WTC11 (cell line): Measurements from ENCODE around the gene ANKRD37. TPM values are rescaled to one million over a fixed set of nuclear protein-coding genes. Genes with fewer than 3 reads are reported as not detected.

Source experiments
- ATAC-seq: fragments of 200-7000 bp; cut with Tn5 transposase; 2 replicates; pipeline ENCODE4 v1.10.0; 2021; ENCODE audit warnings: mild to moderate bottlenecking, moderate library complexity
- CTCF ChIA-PET: fragments of 300-600 bp; sonication (Branson Sonifier 250); formaldehyde crosslinking; loops from one replicate; lab custom pipeline; 2021; ENCODE audit warnings: antibody characterized with exemption; lab: Charles Lee
- POLR2A ChIA-PET: fragments of 350-600 bp; sonication (Branson Sonifier 250); formaldehyde crosslinking; loops from one replicate; lab custom pipeline; 2021; ENCODE audit warnings: antibody characterized with exemption; lab: Charles Lee
- DNase-seq: peaks from one replicate; pipeline ENCODE4 v3.0.0; 2021; ENCODE audit warnings: low spot score
- H3K27ac Mint-ChIP-seq: 2 replicates; pipeline ENCODE4 v1.8.0; 2021; ENCODE audit warnings: mixed read lengths
- H3K27me3 Mint-ChIP-seq: 2 replicates; pipeline ENCODE4 v1.8.0; 2021; ENCODE audit warnings: low read depth, mild to moderate bottlenecking, moderate library complexity, mixed read lengths
- H3K36me3 Mint-ChIP-seq: 2 replicates; pipeline ENCODE4 v1.8.0; 2021; ENCODE audit warnings: mixed read lengths
- H3K4me1 Mint-ChIP-seq: 2 replicates; pipeline ENCODE4 v1.8.0; 2022; ENCODE audit warnings: mixed read lengths
- H3K4me3 Mint-ChIP-seq: 2 replicates; pipeline ENCODE4 v1.8.0; 2021; ENCODE audit warnings: mild to moderate bottlenecking, moderate library complexity, mixed read lengths
- H3K9me3 Mint-ChIP-seq: 2 replicates; pipeline ENCODE4 v1.8.0; 2021; ENCODE audit warnings: mixed read lengths
- ATF1 ChIP-seq: sonication (generic); formaldehyde crosslinking; IDR thresholded peaks from 2 replicates; pipeline ENCODE4 v1.8.1; 2023; ENCODE audit warnings: mild to moderate bottlenecking, moderate library complexity, missing genetic modification reagents
- GRHL2 ChIP-seq: fragments of 250-450 bp; sonication (Bioruptor Pico); IDR thresholded peaks from 2 replicates; pipeline ENCODE4 v1.8.0; 2022; ENCODE audit warnings: mild to moderate bottlenecking, moderate library complexity; ENCODE audit not compliant: insufficient replicate concordance, severe bottlenecking
- MYBL2 ChIP-seq: sonication (generic); formaldehyde crosslinking; IDR thresholded peaks from 2 replicates; pipeline ENCODE4 v1.8.1; 2023; ENCODE audit warnings: mild to moderate bottlenecking, moderate library complexity, missing genetic modification reagents
- NFATC4 ChIP-seq: fragments of 250-450 bp; sonication (Bioruptor Pico); IDR thresholded peaks from 2 replicates; pipeline ENCODE4 v1.9.0; 2021; ENCODE audit warnings: mild to moderate bottlenecking
- NFYB ChIP-seq: sonication (generic); formaldehyde crosslinking; conservative IDR thresholded peaks from 2 replicates; pipeline ENCODE4 v1.8.0; 2022; ENCODE audit warnings: low read depth, missing genetic modification reagents
- SMAD4 ChIP-seq: sonication (generic); formaldehyde crosslinking; IDR thresholded peaks from 2 replicates; pipeline ENCODE4 v1.8.0; 2022; ENCODE audit warnings: mild to moderate bottlenecking, missing genetic modification reagents
- ZBTB21 ChIP-seq: sonication (generic); formaldehyde crosslinking; IDR thresholded peaks from 2 replicates; pipeline ENCODE4 v1.8.1; 2023; ENCODE audit warnings: mild to moderate bottlenecking, missing genetic modification reagents, borderline replicate concordance
- ZNF121 ChIP-seq: sonication (generic); formaldehyde crosslinking; IDR thresholded peaks from 2 replicates; pipeline ENCODE4 v1.8.0; 2023; ENCODE audit warnings: missing genetic modification reagents
- ZNF263 ChIP-seq: sonication (generic); formaldehyde crosslinking; IDR thresholded peaks from 2 replicates; pipeline ENCODE4 v1.8.1; 2022; ENCODE audit warnings: low read depth, mild to moderate bottlenecking, moderate library complexity, missing genetic modification reagents
- ZNF317 ChIP-seq: sonication (generic); formaldehyde crosslinking; IDR thresholded peaks from 2 replicates; pipeline ENCODE4 v1.8.1; 2023; ENCODE audit warnings: low read depth, mild to moderate bottlenecking, moderate library complexity, missing genetic modification reagents, borderline replicate concordance
- total RNA-seq: library from RNA; stranded (reverse); gene quantifications from 3 replicates; pipeline ENCODE4 v1.2.3, GENCODE V29; 2021
- TF ChIP-seq, protein P1 (sequence below): fragments of 250-450 bp; sonication (Bioruptor Pico); IDR thresholded peaks from 2 replicates; pipeline ENCODE4 v1.8.0; 2021; ENCODE audit warnings: mild to moderate bottlenecking
- TF ChIP-seq, protein P2 (sequence below): sonication (generic); formaldehyde crosslinking; IDR thresholded peaks from 2 replicates; pipeline ENCODE4 v1.8.1; 2023; ENCODE audit warnings: mild to moderate bottlenecking, missing genetic modification reagents, moderate library complexity
- TF ChIP-seq, protein P3 (sequence below): sonication (generic); formaldehyde crosslinking; IDR thresholded peaks from 2 replicates; pipeline ENCODE4 v1.8.0; 2023; ENCODE audit warnings: mild to moderate bottlenecking, missing genetic modification reagents
- TF ChIP-seq, protein P4 (sequence below): sonication (generic); formaldehyde crosslinking; conservative IDR thresholded peaks from 2 replicates; pipeline ENCODE4 v1.8.1; 2022; ENCODE audit warnings: mild to moderate bottlenecking, missing genetic modification reagents
- TF ChIP-seq, protein P5 (sequence below): sonication (generic); formaldehyde crosslinking; IDR thresholded peaks from 2 replicates; pipeline ENCODE4 v1.8.0; 2022; ENCODE audit warnings: missing genetic modification reagents
- TF ChIP-seq, protein P6 (sequence below): sonication (generic); formaldehyde crosslinking; IDR thresholded peaks from 2 replicates; pipeline ENCODE4 v1.8.0; 2022; ENCODE audit warnings: mild to moderate bottlenecking, missing genetic modification reagents
- TF ChIP-seq, protein P7 (sequence below): sonication (generic); formaldehyde crosslinking; IDR thresholded peaks from 2 replicates; pipeline ENCODE4 v1.8.1; 2023; ENCODE audit warnings: mild to moderate bottlenecking, missing genetic modification reagents, borderline replicate concordance
- TF ChIP-seq, protein P8 (sequence below): fragments of 250-450 bp; sonication (Bioruptor Pico); conservative IDR thresholded peaks from 2 replicates; pipeline ENCODE4 v1.9.0; 2021; ENCODE audit warnings: mild to moderate bottlenecking

ANKRD37 gene
- total RNA-seq, 1 experiment from 2014 or later, result 3.0 TPM

DNA sequence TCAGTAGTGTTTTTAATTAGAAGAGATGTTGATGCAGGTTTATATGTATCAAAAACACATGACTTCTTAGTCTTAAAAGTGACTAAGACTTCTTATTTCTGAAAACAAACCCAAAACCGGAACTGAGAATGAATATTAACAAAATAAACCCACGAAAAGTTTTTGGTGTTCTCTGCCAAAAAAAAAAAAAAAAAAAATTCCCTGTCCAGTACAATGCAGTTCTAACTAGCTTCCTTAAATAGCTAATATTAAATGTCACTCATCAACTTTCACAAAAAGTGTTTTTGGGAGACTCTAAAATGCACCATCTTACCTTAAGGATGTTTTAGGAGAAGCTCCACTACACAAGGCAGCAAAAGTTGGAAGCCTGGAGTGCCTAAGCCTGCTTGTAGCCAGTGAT, 2.0 kb downstream of the ANKRD37 start (continued):
- TF ChIP-seq, protein P1, sequence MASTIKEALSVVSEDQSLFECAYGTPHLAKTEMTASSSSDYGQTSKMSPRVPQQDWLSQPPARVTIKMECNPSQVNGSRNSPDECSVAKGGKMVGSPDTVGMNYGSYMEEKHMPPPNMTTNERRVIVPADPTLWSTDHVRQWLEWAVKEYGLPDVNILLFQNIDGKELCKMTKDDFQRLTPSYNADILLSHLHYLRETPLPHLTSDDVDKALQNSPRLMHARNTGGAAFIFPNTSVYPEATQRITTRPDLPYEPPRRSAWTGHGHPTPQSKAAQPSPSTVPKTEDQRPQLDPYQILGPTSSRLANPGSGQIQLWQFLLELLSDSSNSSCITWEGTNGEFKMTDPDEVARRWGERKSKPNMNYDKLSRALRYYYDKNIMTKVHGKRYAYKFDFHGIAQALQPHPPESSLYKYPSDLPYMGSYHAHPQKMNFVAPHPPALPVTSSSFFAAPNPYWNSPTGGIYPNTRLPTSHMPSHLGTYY (CRISPR knock-in tag), result no peak

DNA sequence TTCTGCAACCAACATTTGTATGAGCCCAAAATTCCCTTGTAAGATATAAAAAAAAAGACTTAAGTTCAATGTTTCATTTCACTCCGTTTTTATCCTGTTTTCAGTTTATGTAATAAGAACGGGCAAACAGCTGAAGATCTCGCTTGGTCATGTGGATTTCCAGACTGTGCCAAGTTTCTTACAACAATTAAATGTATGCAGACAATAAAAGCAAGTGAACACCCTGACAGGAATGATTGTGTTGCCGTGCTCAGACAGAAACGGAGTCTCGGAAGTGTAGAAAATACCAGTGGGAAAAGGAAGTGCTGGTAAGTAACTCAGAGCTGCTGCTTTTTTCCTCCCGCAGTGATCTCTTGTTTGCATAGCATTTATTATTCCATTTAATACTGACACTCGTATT, 2.8 kb downstream of the ANKRD37 start:
- no peak for ATAC-seq
- Mint-ChIP-seq H3K9me3 (no peaks in the 10 kb centered on the region), H3K27me3 (no peaks in the 10 kb centered on the region), H3K27ac (no peak overlapping the region), H3K4me1 (peaks cover 20% of the 10 kb centered on the region), H3K36me3 (peaks cover 51% of the 10 kb centered on the region), H3K4me3 (no peak overlapping the region)
- TF ChIP-seq ZNF121 (CRISPR knock-in tag), result no peak
- TF ChIP-seq, protein P2, sequence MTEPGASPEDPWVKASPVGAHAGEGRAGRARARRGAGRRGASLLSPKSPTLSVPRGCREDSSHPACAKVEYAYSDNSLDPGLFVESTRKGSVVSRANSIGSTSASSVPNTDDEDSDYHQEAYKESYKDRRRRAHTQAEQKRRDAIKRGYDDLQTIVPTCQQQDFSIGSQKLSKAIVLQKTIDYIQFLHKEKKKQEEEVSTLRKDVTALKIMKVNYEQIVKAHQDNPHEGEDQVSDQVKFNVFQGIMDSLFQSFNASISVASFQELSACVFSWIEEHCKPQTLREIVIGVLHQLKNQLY (CRISPR knock-in tag), result no peak
- no peak for TF ChIP-seq NFYB (CRISPR knock-in tag)
- no peak for TF ChIP-seq ATF1 (CRISPR knock-in tag)
- no peak for TF ChIP-seq GRHL2 (CRISPR knock-in tag)
- TF ChIP-seq, protein P3, sequence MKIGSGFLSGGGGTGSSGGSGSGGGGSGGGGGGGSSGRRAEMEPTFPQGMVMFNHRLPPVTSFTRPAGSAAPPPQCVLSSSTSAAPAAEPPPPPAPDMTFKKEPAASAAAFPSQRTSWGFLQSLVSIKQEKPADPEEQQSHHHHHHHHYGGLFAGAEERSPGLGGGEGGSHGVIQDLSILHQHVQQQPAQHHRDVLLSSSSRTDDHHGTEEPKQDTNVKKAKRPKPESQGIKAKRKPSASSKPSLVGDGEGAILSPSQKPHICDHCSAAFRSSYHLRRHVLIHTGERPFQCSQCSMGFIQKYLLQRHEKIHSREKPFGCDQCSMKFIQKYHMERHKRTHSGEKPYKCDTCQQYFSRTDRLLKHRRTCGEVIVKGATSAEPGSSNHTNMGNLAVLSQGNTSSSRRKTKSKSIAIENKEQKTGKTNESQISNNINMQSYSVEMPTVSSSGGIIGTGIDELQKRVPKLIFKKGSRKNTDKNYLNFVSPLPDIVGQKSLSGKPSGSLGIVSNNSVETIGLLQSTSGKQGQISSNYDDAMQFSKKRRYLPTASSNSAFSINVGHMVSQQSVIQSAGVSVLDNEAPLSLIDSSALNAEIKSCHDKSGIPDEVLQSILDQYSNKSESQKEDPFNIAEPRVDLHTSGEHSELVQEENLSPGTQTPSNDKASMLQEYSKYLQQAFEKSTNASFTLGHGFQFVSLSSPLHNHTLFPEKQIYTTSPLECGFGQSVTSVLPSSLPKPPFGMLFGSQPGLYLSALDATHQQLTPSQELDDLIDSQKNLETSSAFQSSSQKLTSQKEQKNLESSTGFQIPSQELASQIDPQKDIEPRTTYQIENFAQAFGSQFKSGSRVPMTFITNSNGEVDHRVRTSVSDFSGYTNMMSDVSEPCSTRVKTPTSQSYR, result no peak
- no peak for TF ChIP-seq ZBTB21 (CRISPR knock-in tag)
- ChIA-PET POLR2A (no interaction called here), CTCF (no interaction called here)
- no peak for DNase-seq

DNA sequence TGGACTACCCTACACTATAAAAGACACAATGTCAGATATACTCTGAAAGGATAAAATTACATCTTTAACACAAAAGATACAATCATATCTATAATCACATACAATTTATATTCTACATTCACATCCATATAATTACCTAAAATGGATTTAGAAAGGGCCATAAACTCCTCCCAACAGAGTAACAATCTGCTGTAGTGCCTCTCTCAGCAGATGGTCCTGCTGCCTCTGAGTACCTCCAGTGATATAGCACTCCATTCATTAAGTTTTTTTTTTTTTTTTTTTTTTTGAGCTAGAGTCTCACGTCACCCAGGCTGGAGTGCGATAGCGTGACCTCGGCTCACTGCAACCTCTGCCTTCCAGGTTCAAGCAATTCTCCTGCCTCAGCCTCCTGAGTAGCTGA, 7.4 kb downstream of the ANKRD37 start:
- H3K4me1 Mint-ChIP-seq, result no peaks in the 10 kb centered on the region
- ATAC-seq, result no peak
- ChIA-PET CTCF (interaction anchor here (0.6 to 1.5 kb wide), 3 partner anchors 194 to 566 kb away, joined by 3 to 5 read pairs (median 4); no protein-coding TSS in a partner anchor), POLR2A (no interaction called here)
- H3K27me3 Mint-ChIP-seq, result no peaks in the 10 kb centered on the region
- no peak for DNase-seq
- H3K27ac Mint-ChIP-seq, result no peak overlapping the region
- peaks cover 52% of the 10 kb centered on the region for H3K36me3 Mint-ChIP-seq
- H3K9me3 Mint-ChIP-seq, result no peaks in the 10 kb centered on the region
- no peak overlapping the region for H3K4me3 Mint-ChIP-seq
- TF ChIP-seq, protein P4, sequence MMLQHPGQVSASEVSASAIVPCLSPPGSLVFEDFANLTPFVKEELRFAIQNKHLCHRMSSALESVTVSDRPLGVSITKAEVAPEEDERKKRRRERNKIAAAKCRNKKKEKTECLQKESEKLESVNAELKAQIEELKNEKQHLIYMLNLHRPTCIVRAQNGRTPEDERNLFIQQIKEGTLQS, result no peak
- TF ChIP-seq, protein P5, sequence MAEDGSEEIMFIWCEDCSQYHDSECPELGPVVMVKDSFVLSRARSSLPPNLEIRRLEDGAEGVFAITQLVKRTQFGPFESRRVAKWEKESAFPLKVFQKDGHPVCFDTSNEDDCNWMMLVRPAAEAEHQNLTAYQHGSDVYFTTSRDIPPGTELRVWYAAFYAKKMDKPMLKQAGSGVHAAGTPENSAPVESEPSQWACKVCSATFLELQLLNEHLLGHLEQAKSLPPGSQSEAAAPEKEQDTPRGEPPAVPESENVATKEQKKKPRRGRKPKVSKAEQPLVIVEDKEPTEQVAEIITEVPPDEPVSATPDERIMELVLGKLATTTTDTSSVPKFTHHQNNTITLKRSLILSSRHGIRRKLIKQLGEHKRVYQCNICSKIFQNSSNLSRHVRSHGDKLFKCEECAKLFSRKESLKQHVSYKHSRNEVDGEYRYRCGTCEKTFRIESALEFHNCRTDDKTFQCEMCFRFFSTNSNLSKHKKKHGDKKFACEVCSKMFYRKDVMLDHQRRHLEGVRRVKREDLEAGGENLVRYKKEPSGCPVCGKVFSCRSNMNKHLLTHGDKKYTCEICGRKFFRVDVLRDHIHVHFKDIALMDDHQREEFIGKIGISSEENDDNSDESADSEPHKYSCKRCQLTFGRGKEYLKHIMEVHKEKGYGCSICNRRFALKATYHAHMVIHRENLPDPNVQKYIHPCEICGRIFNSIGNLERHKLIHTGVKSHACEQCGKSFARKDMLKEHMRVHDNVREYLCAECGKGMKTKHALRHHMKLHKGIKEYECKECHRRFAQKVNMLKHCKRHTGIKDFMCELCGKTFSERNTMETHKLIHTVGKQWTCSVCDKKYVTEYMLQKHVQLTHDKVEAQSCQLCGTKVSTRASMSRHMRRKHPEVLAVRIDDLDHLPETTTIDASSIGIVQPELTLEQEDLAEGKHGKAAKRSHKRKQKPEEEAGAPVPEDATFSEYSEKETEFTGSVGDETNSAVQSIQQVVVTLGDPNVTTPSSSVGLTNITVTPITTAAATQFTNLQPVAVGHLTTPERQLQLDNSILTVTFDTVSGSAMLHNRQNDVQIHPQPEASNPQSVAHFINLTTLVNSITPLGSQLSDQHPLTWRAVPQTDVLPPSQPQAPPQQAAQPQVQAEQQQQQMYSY (CRISPR knock-in tag), result no peak
- no peak for TF ChIP-seq ZNF121 (CRISPR knock-in tag)
- no peak for TF ChIP-seq ZNF317 (CRISPR knock-in tag)
- TF ChIP-seq MYBL2 (CRISPR knock-in tag), result no peak
- TF ChIP-seq, protein P6, sequence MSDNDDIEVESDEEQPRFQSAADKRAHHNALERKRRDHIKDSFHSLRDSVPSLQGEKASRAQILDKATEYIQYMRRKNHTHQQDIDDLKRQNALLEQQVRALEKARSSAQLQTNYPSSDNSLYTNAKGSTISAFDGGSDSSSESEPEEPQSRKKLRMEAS (CRISPR knock-in tag), result no peak
- TF ChIP-seq ZNF263, result no peak
- TF ChIP-seq, protein P7, sequence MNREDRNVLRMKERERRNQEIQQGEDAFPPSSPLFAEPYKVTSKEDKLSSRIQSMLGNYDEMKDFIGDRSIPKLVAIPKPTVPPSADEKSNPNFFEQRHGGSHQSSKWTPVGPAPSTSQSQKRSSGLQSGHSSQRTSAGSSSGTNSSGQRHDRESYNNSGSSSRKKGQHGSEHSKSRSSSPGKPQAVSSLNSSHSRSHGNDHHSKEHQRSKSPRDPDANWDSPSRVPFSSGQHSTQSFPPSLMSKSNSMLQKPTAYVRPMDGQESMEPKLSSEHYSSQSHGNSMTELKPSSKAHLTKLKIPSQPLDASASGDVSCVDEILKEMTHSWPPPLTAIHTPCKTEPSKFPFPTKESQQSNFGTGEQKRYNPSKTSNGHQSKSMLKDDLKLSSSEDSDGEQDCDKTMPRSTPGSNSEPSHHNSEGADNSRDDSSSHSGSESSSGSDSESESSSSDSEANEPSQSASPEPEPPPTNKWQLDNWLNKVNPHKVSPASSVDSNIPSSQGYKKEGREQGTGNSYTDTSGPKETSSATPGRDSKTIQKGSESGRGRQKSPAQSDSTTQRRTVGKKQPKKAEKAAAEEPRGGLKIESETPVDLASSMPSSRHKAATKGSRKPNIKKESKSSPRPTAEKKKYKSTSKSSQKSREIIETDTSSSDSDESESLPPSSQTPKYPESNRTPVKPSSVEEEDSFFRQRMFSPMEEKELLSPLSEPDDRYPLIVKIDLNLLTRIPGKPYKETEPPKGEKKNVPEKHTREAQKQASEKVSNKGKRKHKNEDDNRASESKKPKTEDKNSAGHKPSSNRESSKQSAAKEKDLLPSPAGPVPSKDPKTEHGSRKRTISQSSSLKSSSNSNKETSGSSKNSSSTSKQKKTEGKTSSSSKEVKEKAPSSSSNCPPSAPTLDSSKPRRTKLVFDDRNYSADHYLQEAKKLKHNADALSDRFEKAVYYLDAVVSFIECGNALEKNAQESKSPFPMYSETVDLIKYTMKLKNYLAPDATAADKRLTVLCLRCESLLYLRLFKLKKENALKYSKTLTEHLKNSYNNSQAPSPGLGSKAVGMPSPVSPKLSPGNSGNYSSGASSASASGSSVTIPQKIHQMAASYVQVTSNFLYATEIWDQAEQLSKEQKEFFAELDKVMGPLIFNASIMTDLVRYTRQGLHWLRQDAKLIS (CRISPR knock-in tag), result no peak
- TF ChIP-seq, protein P8, sequence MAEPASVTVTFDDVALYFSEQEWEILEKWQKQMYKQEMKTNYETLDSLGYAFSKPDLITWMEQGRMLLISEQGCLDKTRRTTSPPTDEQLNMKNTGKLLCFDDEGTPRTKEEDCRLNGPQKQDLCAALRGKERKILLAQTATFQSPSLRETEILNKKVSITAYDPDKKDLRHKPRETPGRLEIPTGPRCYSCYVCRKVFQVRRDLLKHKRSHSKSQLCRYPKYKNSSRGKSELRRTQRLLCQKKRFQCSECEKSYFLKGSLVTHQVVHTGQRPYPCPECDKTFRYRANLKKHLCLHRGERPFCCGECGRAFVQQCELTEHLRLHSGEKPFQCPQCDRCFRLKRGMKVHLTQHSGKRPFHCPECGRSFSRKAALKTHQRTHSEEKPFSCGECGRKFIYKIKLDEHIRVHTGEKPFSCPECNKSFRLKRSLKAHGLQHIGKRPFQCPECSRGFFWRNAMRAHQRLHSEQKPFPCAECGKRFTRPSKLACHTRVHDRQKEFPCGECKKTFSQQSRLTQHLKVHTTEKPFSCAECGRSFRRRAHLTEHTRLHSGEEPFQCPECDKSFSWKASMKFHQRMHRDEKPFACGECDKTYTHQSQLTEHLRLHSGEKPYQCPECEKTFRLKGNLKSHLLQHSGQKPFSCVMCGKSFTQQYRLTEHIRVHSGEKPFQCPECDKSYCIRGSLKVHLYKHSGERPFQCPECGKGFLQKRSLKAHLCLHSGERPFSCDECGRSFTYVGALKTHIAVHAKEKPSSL, result no peak
- TF ChIP-seq NFATC4 (CRISPR knock-in tag), result no peak
- no peak for TF ChIP-seq SMAD4 (CRISPR knock-in tag)
